Esophagus muscularis mucosa (tissue), 3 donors: ENCODE results near the gene DMD.

Experiments used
- POLR2AphosphoS5 ChIP-seq, 2 donors: sonication (generic); formaldehyde crosslinking; IDR thresholded peaks; one replicate each; pipeline ENCODE4 v1.6.1; 2017; ENCODE audit warnings: antibody characterized with exemption in 2 of 2
- TF ChIP-seq, protein P1 (sequence below), 3 experiments: fragments of 200-600 bp in 2 of 3; fragments of 450-650 bp in 1 of 3; sonication (generic) in 2 of 3; IDR thresholded peaks; one replicate each; pipeline ENCODE4 v1.5.1; 2017 to 2019; ENCODE audit warnings: antibody characterized with exemption in 3 of 3, mild to moderate bottlenecking in 2 of 3, moderate library complexity in 1 of 3

DNA sequence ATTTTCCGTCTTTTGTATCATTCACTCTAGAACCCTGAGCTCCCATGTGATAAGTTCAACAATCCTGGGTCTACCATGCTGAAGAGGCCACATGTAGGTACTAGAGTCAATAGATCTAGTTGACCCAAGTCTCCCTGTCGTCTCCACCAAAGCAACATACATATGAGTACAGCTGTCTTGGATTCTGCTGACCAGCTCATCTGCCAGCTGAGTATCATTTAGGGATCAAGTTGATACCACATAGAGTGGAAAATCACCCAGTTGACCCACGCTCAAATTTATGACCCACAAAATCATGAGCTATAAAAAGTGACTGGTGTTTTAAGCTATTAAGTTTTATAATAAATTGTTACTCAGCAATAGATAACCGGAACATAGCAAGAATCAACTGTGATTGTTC, 61.8 kb downstream of the DMD start:
- TF ChIP-seq POLR2AphosphoS5 (IDR thresholded peaks at IDR 0.05) = no peak
- TF ChIP-seq, protein P1, sequence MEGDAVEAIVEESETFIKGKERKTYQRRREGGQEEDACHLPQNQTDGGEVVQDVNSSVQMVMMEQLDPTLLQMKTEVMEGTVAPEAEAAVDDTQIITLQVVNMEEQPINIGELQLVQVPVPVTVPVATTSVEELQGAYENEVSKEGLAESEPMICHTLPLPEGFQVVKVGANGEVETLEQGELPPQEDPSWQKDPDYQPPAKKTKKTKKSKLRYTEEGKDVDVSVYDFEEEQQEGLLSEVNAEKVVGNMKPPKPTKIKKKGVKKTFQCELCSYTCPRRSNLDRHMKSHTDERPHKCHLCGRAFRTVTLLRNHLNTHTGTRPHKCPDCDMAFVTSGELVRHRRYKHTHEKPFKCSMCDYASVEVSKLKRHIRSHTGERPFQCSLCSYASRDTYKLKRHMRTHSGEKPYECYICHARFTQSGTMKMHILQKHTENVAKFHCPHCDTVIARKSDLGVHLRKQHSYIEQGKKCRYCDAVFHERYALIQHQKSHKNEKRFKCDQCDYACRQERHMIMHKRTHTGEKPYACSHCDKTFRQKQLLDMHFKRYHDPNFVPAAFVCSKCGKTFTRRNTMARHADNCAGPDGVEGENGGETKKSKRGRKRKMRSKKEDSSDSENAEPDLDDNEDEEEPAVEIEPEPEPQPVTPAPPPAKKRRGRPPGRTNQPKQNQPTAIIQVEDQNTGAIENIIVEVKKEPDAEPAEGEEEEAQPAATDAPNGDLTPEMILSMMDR (IDR thresholded peaks at IDR 0.05) = no peak
